ENCODE results near the gene DCLK1. TPM values are rescaled to one million over a fixed set of nuclear protein-coding genes. Genes with fewer than 3 reads are reported as not detected.

DCLK1 gene
- total and polyA plus RNA-seq, 2 donors (not counting 1 experiment from before 2014, with no cell fraction given): 0.56 to 6.3 TPM

GRCh38 chr13:35770756-35771297 lies 360.4 kb downstream of the DCLK1 start:
- Histone ChIP-seq H3K79me2 (ENCODE audit: control insufficient read depth, insufficient read depth, low read length) (no peaks in the 10 kb centered on the region), H3K27me3 (ENCODE audit: control insufficient read depth, insufficient read depth, low read length) (no peaks in the 10 kb centered on the region), H3K4me3 (replicated peaks in 1 of 4; ENCODE audit: control extremely low read depth in 1 of 4, insufficient read depth in 1 of 4, low read depth in 3 of 4, low read length in 4 of 4) (no peak overlapping the region), H3K9ac (ENCODE audit: insufficient read depth, low read length) (no peak overlapping the region), H4K20me1 (ENCODE audit: control insufficient read depth, extremely low read depth, insufficient read depth, low read length) (no peaks in the 10 kb centered on the region), H3K4me1 (ENCODE audit: control insufficient read depth, extremely low read depth, insufficient read depth, low read length) (peaks cover 9% of the 10 kb centered on the region), H3K27ac (ENCODE audit: insufficient read depth, low read length) (no peak overlapping the region), H3K36me3 (ENCODE audit: control insufficient read depth, insufficient read depth, low read length) (no peaks in the 10 kb centered on the region), H3K4me2 (ENCODE audit: extremely low read depth, insufficient read depth, low read length) (no peak overlapping the region), H2AFZ (ENCODE audit: low read length) (no peak overlapping the region), H3K9me3 (ENCODE audit: control insufficient read depth, insufficient read depth, low read depth, low read length) (no peaks in the 10 kb centered on the region)
- no peak for DNase-seq (ENCODE audit: low read depth in 2 of 2)
- TF ChIP-seq CTCF (conservative IDR thresholded peaks at IDR 0.05 in 1 of 2, IDR thresholded peaks at IDR 0.05 in 1 of 2; ENCODE audit: low read depth in 1 of 2, low read length in 2 of 2): no peak
- TF ChIP-seq EZH2 (IDR thresholded peaks at IDR 0.05; ENCODE audit: low read length, missing control alignments): no peak

GRCh38 chr13:35769812-35770211 lies 361.4 kb downstream of the DCLK1 start:
- Histone ChIP-seq H3K4me2 (ENCODE audit: extremely low read depth, insufficient read depth, low read length) (peak overlapping the region; percentile 3), H3K9ac (ENCODE audit: insufficient read depth, low read length) (no peak overlapping the region), H3K36me3 (ENCODE audit: control insufficient read depth, insufficient read depth, low read length) (no peaks in the 10 kb centered on the region), H3K79me2 (ENCODE audit: control insufficient read depth, insufficient read depth, low read length) (no peaks in the 10 kb centered on the region), H4K20me1 (ENCODE audit: control insufficient read depth, extremely low read depth, insufficient read depth, low read length) (no peaks in the 10 kb centered on the region), H3K27ac (ENCODE audit: insufficient read depth, low read length) (no peak overlapping the region), H2AFZ (ENCODE audit: low read length) (peak overlapping the region; percentile 15), H3K9me3 (ENCODE audit: control insufficient read depth, insufficient read depth, low read depth, low read length) (no peaks in the 10 kb centered on the region), H3K4me3 (replicated peaks in 1 of 4; ENCODE audit: control extremely low read depth in 1 of 4, insufficient read depth in 1 of 4, low read depth in 3 of 4, low read length in 4 of 4) (no peak overlapping the region), H3K4me1 (ENCODE audit: control insufficient read depth, extremely low read depth, insufficient read depth, low read length) (peaks cover 9% of the 10 kb centered on the region), H3K27me3 (ENCODE audit: control insufficient read depth, insufficient read depth, low read length) (no peaks in the 10 kb centered on the region)
- DNase-seq (ENCODE audit: low read depth in 2 of 2): no peak
- no peak for TF ChIP-seq CTCF (conservative IDR thresholded peaks at IDR 0.05 in 1 of 2, IDR thresholded peaks at IDR 0.05 in 1 of 2; ENCODE audit: low read depth in 1 of 2, low read length in 2 of 2)
- TF ChIP-seq EZH2 (IDR thresholded peaks at IDR 0.05; ENCODE audit: low read length, missing control alignments): no peak

- Histone ChIP-seq H3K4me2 (ENCODE audit: extremely low read depth, insufficient read depth, low read length) (no peak overlapping the region), H3K4me1 (ENCODE audit: control insufficient read depth, extremely low read depth, insufficient read depth, low read length) (peaks cover 9% of the 10 kb centered on the region), H3K79me2 (ENCODE audit: control insufficient read depth, insufficient read depth, low read length) (no peaks in the 10 kb centered on the region), H2AFZ (ENCODE audit: low read length) (no peak overlapping the region), H3K27ac (ENCODE audit: insufficient read depth, low read length) (no peak overlapping the region), H3K9me3 (ENCODE audit: control insufficient read depth, insufficient read depth, low read depth, low read length) (no peaks in the 10 kb centered on the region), H3K27me3 (ENCODE audit: control insufficient read depth, insufficient read depth, low read length) (no peaks in the 10 kb centered on the region), H3K9ac (ENCODE audit: insufficient read depth, low read length) (no peak overlapping the region), H4K20me1 (ENCODE audit: control insufficient read depth, extremely low read depth, insufficient read depth, low read length) (no peaks in the 10 kb centered on the region), H3K4me3 (replicated peaks in 1 of 4; ENCODE audit: control extremely low read depth in 1 of 4, insufficient read depth in 1 of 4, low read depth in 3 of 4, low read length in 4 of 4) (no peak overlapping the region), H3K36me3 (ENCODE audit: control insufficient read depth, insufficient read depth, low read length) (no peaks in the 10 kb centered on the region)
- DNase-seq (ENCODE audit: low read depth in 2 of 2): peak; percentile 41 to 76
- TF ChIP-seq EZH2 (IDR thresholded peaks at IDR 0.05; ENCODE audit: low read length, missing control alignments) (no peak), CTCF (conservative IDR thresholded peaks at IDR 0.05 in 1 of 2, IDR thresholded peaks at IDR 0.05 in 1 of 2; ENCODE audit: low read depth in 1 of 2, low read length in 2 of 2) (no peak)
These were observed 362.6 kb downstream of the DCLK1 start for GRCh38 chr13:35768551-35768950.
